ENCODE measurements around the gene SPRR2G.
"Not testable (repeated sequence)": the region's sequence is repeated elsewhere in the genome, so short reads cannot be mapped to it uniquely, and the experiment has no call there.

SPRR2G gene

DNA sequence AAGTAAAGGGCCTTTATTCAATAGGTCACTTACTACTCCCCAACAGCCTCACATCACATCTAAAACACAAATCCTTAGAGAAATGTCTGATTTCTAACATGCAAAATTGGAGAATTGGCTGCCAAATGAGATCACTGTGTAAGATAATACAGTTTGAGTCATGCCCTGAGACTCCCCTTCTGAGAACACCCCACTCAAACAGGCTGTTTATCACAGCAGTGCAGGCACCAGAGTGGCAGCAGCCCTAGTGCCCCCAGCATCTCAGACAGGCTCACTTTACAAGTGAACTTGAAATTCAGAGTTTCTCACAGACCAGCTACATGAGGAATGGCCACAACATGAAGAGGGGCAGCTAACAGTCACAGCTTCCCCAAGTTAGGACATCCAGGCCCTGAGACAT is 35.4 kb downstream of the SPRR2G start:
- not testable (repeated sequence) for DNase-seq (ENCODE audit: low read depth in 3 of 3)

DNA sequence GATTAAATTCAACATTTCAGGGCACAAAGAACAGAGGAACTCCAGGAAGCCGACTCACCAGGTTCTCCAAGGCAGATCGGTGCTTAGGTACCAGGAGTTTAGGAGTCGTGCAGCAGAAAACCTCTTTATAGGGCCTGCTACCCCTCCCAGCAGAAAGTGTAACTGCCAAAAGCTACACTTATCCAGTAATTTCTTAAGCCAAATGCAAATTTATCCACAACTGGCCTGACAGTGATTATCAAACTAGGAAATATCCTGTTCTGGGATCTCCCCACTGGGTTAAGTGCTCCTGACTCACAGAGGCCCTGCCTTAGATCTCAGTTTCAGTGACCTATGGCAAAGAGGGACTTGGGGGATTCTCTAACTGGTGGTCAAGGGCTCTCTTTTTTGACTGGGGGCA is 37.3 kb downstream of the SPRR2G start, which contains the start of gene SPRR2F:
Gene SPRR2F (minus strand): TSS at position 101 of the 400 bp plus-strand sequence. CDS start 783 bp downstream, outside the sequence.
- DNase-seq (ENCODE audit: low read depth in 3 of 3): no peak

DNA sequence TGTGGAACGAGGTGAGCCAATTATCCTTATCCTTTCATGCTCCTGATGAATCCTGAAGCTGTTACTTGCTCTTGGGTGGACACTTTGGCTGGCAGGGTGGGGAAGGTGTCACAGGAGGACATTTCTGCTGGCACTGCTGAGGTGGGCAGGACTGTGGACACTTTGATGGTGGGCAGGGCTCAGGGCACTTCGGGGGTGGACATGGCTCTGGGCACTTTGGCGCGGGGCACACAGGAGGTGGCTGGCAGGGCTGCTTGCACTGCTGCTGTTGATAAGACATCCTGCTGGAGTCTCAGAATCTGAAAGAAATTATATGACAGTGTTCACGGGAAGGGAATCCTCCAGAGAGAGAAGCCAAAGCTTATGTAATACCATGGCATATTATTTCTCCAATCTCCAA is 38.2 kb downstream of the SPRR2G start:
- DNase-seq (ENCODE audit: low read depth in 3 of 3): not testable (repeated sequence)

DNA sequence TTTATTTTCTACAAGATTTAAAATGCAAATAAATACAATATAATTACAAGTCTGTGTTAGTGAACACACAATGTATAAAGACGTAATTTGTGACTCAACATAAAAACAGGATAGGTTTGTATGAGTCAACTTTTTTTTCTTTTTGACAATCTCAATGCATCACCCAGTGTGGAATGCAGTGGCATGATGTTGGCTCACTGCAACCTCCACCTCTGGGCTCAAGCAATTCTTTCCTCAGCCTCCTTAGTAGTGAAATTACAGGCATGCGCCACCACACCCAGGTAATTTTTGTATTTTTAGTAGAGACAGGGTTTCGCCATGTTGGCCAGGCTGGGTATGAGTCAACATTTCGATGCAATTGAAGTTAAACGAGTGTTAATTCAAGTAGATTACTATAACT is 50.4 kb downstream of the SPRR2G start:
- no peak for DNase-seq (ENCODE audit: low read depth in 3 of 3)

Measured in stimulated activated CD4-positive, alpha-beta T cell treated with anti-CD3 and anti-CD28 coated beads, TNF-alpha, amount 100 ng/mL, for 4 hours (primary cell).